GM20431 (cell line): ENCODE data around the gene LIPN.

ENCODE experiments used
- in situ Hi-C: fragments of 300-500 bp; cut with MseI, MboI; formaldehyde crosslinking; loops from one replicate; pipeline ENCODE4 v1.15.0; 2020; ENCODE audit warnings: low sequenced_read_pairs; ENCODE audit not compliant: unreplicated experiment

Gene LIPN

GRCh38 chr10:88781206-88781605 is 21.4 kb downstream of the LIPN start:
- in situ Hi-C loops = no loop called here

GRCh38 chr10:88782222-88782621 is 22.4 kb downstream of the LIPN start:
- in situ Hi-C loops = no loop called here

- in situ Hi-C loops = no loop called here
Observed at GRCh38 chr10:88783724-88784123, 23.9 kb downstream of the LIPN start.

GRCh38 chr10:88786032-88786770 is 26.4 kb downstream of the LIPN start:
- in situ Hi-C loops = no loop called here

- in situ Hi-C loops = no loop called here
Observed at GRCh38 chr10:88787463-88787862, 27.6 kb downstream of the LIPN start.

DNA sequence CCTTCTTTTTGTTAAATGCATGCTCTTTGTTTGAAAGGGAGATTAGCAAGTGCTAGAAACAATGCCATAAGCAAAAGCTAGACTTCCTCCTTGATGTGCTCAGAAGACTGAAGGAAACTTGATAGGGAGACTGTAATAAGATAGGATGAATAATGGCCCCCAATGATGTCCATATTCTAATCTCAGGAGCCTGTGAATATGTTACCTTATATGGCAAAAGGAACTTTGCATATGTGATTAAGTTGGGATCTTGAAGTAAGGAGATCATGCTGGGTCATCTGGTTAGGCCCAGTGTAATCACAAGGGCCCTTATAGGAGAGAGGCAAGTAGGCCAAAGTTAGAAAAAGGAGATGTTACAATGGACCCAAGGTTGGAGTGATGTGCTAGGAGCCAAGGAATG is 29.1 kb downstream of the LIPN start:
- in situ Hi-C loops = no loop called here

GRCh38 chr10:88791924-88792323 is 32.1 kb downstream of the LIPN start:
- in situ Hi-C loops = no loop called here

DNA sequence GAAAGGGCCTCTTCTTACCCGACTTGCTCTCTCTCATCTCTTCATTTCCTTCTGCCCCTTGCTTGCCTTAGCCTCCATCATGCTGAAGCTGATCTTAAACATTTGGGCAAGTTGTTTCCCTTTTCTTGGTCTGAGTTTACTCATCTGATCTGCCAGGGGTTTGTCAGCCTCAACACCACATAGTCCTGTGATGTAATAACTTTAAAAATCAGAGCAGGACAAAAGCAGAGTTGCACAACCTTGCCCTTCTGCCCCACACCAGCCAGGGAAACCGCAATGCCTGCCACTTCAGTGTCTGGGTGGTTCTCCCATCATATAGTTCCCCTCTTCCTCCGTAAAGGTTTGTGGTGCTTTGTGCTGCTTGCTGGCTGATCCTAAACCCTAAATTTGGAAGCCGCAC is 32.8 kb downstream of the LIPN start:
- in situ Hi-C loops = no loop called here

DNA sequence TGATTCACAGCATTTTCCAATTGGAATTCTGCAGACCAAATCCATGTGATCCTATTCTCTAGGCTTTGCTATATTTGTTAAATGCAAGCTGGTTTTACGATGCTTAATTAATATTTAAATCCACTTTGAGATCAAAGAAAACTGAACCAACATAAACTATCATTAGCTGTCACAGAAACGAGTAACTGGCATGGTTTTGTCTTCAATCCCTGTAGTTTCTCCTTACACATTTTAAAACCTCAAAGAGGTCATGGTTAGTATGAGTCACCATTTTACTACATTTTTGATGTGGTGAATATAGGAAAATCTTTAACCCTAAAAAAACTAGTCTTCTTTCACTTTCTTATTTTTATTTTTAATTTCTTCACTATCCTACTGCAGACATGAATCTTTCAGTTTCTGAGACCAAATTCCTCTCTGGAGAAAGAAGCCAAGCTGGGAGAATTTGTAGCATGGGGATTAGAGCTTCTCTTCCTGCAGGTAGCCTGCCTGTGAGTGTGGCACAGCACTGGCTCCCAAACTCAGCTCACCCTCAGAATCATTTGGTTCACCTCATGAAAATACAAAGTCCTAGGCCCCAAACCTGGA is 34.0 kb downstream of the LIPN start:
- in situ Hi-C loops = no loop called here

DNA sequence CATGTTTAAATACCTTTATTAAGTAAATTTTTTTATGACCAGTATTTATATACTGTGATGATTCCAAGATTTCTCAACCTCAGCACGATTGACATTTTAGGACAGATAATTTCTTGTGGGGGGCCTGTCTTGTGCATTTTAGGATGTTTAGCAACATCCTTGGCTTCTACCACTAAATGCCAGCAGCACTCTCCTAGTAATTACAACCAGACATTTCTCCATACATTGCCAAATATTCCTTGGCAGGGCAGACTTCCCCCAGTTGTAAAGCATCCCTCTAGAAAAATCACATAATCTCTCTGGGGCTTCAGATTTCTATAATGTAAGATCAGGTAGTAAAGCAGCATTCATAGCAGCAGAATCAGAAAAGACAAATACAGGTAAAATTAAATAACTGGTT is 34.9 kb downstream of the LIPN start:
- in situ Hi-C loops = no loop called here

GRCh38 chr10:88800152-88801125 is 40.6 kb downstream of the LIPN start:
- in situ Hi-C loops = loop anchor here (25.0 kb wide), 1 partner anchor 238 kb away; no protein-coding TSS in a partner anchor

GRCh38 chr10:88802523-88803285 is 42.9 kb downstream of the LIPN start, which contains the start of gene LIPM:
LIPM (plus strand) TSS chr10:88802730; CDS start chr10:88802897, 167 bp downstream.
- in situ Hi-C loops = loop anchor here (25.0 kb wide), 1 partner anchor 240 kb away; no protein-coding TSS in a partner anchor

GRCh38 chr10:88803641-88804040 is 43.8 kb downstream of the LIPN start:
- in situ Hi-C loops = loop anchor here (25.0 kb wide), 1 partner anchor 241 kb away; no protein-coding TSS in a partner anchor

DNA sequence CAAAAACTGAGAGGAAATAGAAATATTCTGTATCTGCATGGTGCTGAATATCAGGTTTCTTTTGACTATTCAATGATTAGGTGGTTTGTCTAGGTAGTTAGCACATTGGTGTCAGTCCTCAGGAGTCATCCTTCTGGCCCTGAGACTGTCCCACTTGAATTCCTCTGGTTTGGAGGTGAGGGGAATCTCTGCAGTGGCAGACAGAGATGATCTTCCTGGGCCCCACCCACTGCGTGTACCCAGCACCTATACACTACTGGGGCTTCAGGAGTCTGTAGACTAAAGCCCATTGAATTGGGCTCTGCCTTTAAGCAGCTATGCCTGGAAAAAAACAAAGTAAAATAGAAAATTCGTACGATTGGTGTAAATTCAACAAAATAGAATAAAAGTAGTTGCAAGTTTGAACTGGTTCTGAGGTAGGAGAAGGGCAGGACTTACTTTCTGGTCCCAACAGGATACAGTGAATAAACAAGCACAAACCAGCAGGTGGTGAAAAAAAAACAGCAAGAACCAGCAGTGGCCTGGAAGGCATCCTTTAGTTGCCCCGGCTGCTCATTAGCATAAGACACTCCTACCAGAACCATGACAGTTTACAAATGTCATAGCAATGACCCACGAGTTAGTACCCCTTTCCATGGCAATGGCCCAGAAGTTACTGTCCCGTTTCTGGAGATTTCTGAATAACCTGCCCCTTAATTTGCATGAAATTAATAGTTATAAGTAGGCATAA is 44.4 kb downstream of the LIPN start:
- in situ Hi-C loops = loop anchor here (25.0 kb wide), 1 partner anchor 242 kb away; no protein-coding TSS in a partner anchor

DNA sequence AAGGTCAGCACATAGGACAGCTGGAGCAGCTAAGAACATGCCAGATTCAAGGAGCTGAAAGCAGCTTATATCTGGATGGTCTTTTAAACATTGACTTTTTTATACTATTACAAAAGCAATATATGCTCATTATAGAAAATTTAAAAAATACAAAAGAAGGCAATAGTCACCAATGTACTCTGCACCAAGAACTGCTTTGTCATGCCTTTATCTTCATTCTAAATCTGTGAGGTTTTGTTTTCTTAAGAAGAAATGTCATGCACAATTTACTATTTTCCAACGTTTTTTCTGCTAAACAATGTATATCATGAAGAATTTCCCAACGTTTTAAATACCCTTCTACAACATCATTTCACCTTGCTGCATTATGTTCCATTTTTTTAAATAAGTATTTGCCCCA is 45.5 kb downstream of the LIPN start:
- in situ Hi-C loops = loop anchor here (25.0 kb wide), 1 partner anchor 243 kb away; no protein-coding TSS in a partner anchor

GRCh38 chr10:88805924-88806323 is 46.1 kb downstream of the LIPN start:
- in situ Hi-C loops = loop anchor here (25.0 kb wide), 1 partner anchor 244 kb away; no protein-coding TSS in a partner anchor

GRCh38 chr10:88809621-88810020 is 49.8 kb downstream of the LIPN start:
- in situ Hi-C loops = loop anchor here (25.0 kb wide), 1 partner anchor 247 kb away; no protein-coding TSS in a partner anchor

DNA sequence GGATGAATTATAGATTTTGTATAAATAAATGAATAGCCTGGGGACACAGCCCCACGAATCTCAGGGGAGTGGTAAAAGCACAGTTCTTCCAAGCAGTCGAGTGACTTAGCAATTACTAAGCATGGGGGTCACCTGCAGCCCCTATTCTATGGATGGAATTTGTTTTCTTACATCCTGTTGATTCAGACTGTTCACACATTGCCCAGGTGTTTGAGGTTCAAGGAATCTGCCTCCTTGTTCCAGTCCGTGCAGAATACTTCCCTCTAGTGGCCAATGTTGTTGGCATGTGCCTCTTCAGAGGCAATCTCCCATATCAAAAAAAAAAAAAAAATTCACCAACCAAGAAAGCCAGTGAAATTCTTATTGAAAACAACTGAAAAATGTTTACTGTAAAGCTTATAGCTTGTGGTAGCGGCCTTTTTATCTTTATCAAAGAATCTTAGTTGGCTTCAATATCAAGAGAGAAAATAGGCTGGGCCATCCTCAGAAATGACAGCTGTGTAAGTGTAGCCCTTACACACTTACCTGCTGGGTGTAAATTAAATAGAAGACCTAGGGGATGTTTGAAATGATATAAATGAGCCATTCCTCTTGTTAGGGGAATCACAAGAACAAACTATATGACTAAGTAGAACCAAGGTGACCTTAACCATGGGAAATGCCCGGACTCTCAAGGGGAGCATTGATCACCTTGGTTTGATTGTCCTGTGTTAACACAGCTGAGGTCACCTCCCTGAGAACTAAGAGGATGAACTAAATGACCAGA is 50.6 kb downstream of the LIPN start:
- in situ Hi-C loops = loop anchor here (25.0 kb wide), 1 partner anchor 248 kb away; no protein-coding TSS in a partner anchor
